Measurements from ENCODE around the gene FAM162A.

DNA sequence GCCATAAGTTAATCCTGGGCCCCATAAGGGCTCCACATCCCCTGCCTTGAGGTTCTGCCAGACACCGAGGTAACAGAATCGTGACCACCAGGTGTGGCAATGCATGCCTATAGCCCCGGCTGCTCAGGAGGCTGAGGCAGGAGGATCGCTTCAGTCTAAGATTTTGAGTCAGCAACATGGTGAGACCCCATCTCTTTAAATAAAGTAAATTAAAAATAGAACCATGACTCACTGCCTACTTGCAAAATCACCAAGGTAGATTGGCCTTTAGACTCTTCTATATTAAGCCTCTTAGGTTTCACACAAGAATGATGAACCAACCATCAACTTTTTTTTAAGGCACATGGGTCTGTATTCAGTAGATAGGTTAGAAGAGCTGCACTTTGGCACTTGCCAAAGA, 22.2 kb downstream of the FAM162A start:
- no peak for TF ChIP-seq POLR2A (IDR thresholded peaks at IDR 0.05; ENCODE audit: low read depth, low read length)
- no peak for TF ChIP-seq MAX (IDR thresholded peaks at IDR 0.05; ENCODE audit: insufficient read depth, insufficient read length)
- TF ChIP-seq EZH2 (IDR thresholded peaks at IDR 0.05; ENCODE audit: borderline replicate concordance, low read depth, low read length, severe bottlenecking), result no peak
- TF ChIP-seq, protein P1, sequence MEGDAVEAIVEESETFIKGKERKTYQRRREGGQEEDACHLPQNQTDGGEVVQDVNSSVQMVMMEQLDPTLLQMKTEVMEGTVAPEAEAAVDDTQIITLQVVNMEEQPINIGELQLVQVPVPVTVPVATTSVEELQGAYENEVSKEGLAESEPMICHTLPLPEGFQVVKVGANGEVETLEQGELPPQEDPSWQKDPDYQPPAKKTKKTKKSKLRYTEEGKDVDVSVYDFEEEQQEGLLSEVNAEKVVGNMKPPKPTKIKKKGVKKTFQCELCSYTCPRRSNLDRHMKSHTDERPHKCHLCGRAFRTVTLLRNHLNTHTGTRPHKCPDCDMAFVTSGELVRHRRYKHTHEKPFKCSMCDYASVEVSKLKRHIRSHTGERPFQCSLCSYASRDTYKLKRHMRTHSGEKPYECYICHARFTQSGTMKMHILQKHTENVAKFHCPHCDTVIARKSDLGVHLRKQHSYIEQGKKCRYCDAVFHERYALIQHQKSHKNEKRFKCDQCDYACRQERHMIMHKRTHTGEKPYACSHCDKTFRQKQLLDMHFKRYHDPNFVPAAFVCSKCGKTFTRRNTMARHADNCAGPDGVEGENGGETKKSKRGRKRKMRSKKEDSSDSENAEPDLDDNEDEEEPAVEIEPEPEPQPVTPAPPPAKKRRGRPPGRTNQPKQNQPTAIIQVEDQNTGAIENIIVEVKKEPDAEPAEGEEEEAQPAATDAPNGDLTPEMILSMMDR (IDR thresholded peaks at IDR 0.05; ENCODE audit: extremely low read depth in 1 of 2, insufficient read depth in 1 of 2, low read depth in 1 of 2, low read length in 2 of 2), result no peak
- no peak for TF ChIP-seq POLR2AphosphoS5 (IDR thresholded peaks at IDR 0.05; ENCODE audit: insufficient read depth, low read depth, low read length)
- TF ChIP-seq GATA2 (IDR thresholded peaks at IDR 0.05; ENCODE audit: insufficient read depth, insufficient read length, low read depth, low read length), result no peak
- TF ChIP-seq FOS (IDR thresholded peaks at IDR 0.05; ENCODE audit: borderline replicate concordance, insufficient read depth, low read length), result no peak
- TF ChIP-seq JUN (IDR thresholded peaks at IDR 0.05; ENCODE audit: borderline replicate concordance, insufficient read depth, insufficient read length, low read depth), result no peak

Measured in endothelial cell of umbilical vein (primary cell).